IMR-90 (cell line): ENCODE measurements around the gene ABCA8. TPM values are rescaled to one million over a fixed set of nuclear protein-coding genes. Genes with fewer than 3 reads are reported as not detected.

Source experiments
- ATAC-seq: fragments of 200-7000 bp; cut with Tn5 transposase; 2 replicates; pipeline ENCODE4 v1.9.1; 2020; ENCODE audit warnings: low read depth, mild to moderate bottlenecking, moderate library complexity
- BruUV-seq: library from RNA; stranded (reverse); fragments of 400-500 nt; replicated peaks from 2 replicates; lab custom pipeline; 2021; lab: Mats Ljungman, UMichigan
- CTCF ChIA-PET: fragments of 300-600 bp; formaldehyde crosslinking; extraction: SDS; loops from one replicate; lab custom pipeline; 2021; ENCODE audit warnings: antibody characterized with exemption; lab: Yijun Ruan, JAX
- POLR2A ChIA-PET: fragments of 300-600 bp; sonication (Branson Sonifier 250); formaldehyde crosslinking; loops from one replicate; lab custom pipeline; 2022; ENCODE audit warnings: antibody characterized with exemption; ENCODE audit not compliant: unreplicated experiment; lab: Charles Lee
- DNase-seq: peaks from one replicate; pipeline ENCODE4 v3.0.0; 2013
- H2AFZ ChIP-seq: replicated peaks from 2 replicates; pipeline ENCODE3; 2013; ENCODE audit warnings: low read length, mild to moderate bottlenecking; ENCODE audit not compliant: poor library complexity
- H2AK5ac ChIP-seq: 2 replicates; pipeline ENCODE4 v1.6.1; 2013; ENCODE audit warnings: low read depth, low read length, inconsistent platforms
- H2AK9ac ChIP-seq: replicated peaks from 2 replicates; pipeline ENCODE3; 2013; ENCODE audit warnings: mild to moderate bottlenecking, low read depth, low read length, moderate library complexity; ENCODE audit not compliant: poor library complexity
- H2BK120ac ChIP-seq: 2 replicates; pipeline ENCODE4 v1.6.1; 2013; ENCODE audit warnings: low read depth, low read length, inconsistent platforms
- H2BK15ac ChIP-seq: 3 replicates; pipeline ENCODE4 v1.6.1; 2013; ENCODE audit warnings: low read depth, low read length, inconsistent platforms
- H2BK20ac ChIP-seq: 2 replicates; pipeline ENCODE4 v1.6.1; 2013; ENCODE audit warnings: low read depth, mild to moderate bottlenecking, inconsistent platforms, low read length, moderate library complexity
- H2BK5ac ChIP-seq: 2 replicates; pipeline ENCODE4 v1.6.1; 2013; ENCODE audit warnings: mild to moderate bottlenecking, low read depth, low read length, inconsistent platforms; ENCODE audit not compliant: poor library complexity, severe bottlenecking
- H3K14ac ChIP-seq: replicated peaks from 2 replicates; pipeline ENCODE4 v1.6.1; 2013; ENCODE audit warnings: low read depth, low read length, inconsistent platforms
- H3K18ac ChIP-seq: 2 replicates; pipeline ENCODE4 v1.6.1; 2013; ENCODE audit warnings: low read depth, low read length, control low read depth
- H3K23ac ChIP-seq: 2 replicates; pipeline ENCODE4 v1.6.1; 2013; ENCODE audit warnings: low read depth, low read length, inconsistent platforms
- H3K27ac ChIP-seq: 2 replicates; pipeline ENCODE4 v1.5.1; 2013; ENCODE audit warnings: mild to moderate bottlenecking, control low read depth, low read length; ENCODE audit not compliant: insufficient read depth
- H3K27me3 ChIP-seq: 2 replicates; pipeline ENCODE4 v1.6.1; 2013; ENCODE audit warnings: low read length; ENCODE audit not compliant: control insufficient read depth, insufficient read depth
- H3K36me3 ChIP-seq: 2 replicates; pipeline ENCODE4 v1.6.1; 2013; ENCODE audit warnings: low read length, mixed read lengths; ENCODE audit not compliant: control insufficient read depth, insufficient read depth
- H3K4ac ChIP-seq: 2 replicates; pipeline ENCODE4 v1.6.1; 2013; ENCODE audit warnings: low read depth, low read length, inconsistent platforms
- H3K4me1 ChIP-seq: 2 replicates; pipeline ENCODE4 v1.6.1; 2013; ENCODE audit warnings: low read length, mixed read lengths; ENCODE audit not compliant: control insufficient read depth, insufficient read depth
- H3K4me2 ChIP-seq: 2 replicates; pipeline ENCODE4 v1.6.1; 2013; ENCODE audit warnings: low read depth, mild to moderate bottlenecking, control low read depth, low read length, moderate library complexity
- H3K4me3 ChIP-seq: 2 replicates; pipeline ENCODE4 v1.5.1; 2013; ENCODE audit warnings: low read depth, mild to moderate bottlenecking, control low read depth, low read length, moderate library complexity; ENCODE audit not compliant: insufficient read depth
- H3K56ac ChIP-seq: 2 replicates; pipeline ENCODE4 v1.6.1; 2013; ENCODE audit warnings: low read length, inconsistent platforms; ENCODE audit not compliant: insufficient read depth; ENCODE audit errors: extremely low read depth
- H3K79me1 ChIP-seq, 2 experiments: 2 replicates each; pipeline ENCODE4 v1.6.1; 2013; ENCODE audit warnings: low read length in 2 of 2, inconsistent platforms in 1 of 2, low read depth in 1 of 2
- H3K9ac ChIP-seq: 2 replicates; pipeline ENCODE4 v1.6.1; 2013; ENCODE audit warnings: low read depth, low read length, control low read depth
- H3K9me1 ChIP-seq: 2 replicates; pipeline ENCODE4 v1.6.1; 2013; ENCODE audit warnings: low read length, inconsistent platforms; ENCODE audit not compliant: insufficient read depth
- H3K9me3 ChIP-seq: 2 replicates; pipeline ENCODE4 v1.6.1; 2013; ENCODE audit warnings: low read length; ENCODE audit not compliant: control insufficient read depth, insufficient read depth
- H4K20me1 ChIP-seq: 2 replicates; pipeline ENCODE4 v1.6.1; 2013; ENCODE audit warnings: low read length, inconsistent platforms; ENCODE audit not compliant: insufficient read depth
- H4K5ac ChIP-seq: 2 replicates; pipeline ENCODE4 v1.6.1; 2013; ENCODE audit warnings: mild to moderate bottlenecking, low read depth, low read length, control low read depth
- H4K8ac ChIP-seq, 2 experiments: 2 replicates each; pipeline ENCODE4 v1.6.1; 2013; ENCODE audit warnings: low read depth in 2 of 2, low read length in 2 of 2, control low read depth in 1 of 2, inconsistent platforms in 1 of 2
- H4K91ac ChIP-seq: 2 replicates; pipeline ENCODE4 v1.6.1; 2013; ENCODE audit warnings: low read depth, low read length, inconsistent platforms; ENCODE audit not compliant: insufficient read depth
- BHLHE40 ChIP-seq: fragments of 150-350 bp; IDR thresholded peaks from 2 replicates; pipeline ENCODE4 v1.6.1; 2016; ENCODE audit warnings: mild to moderate bottlenecking, low read depth, low read length
- CEBPB ChIP-seq: IDR thresholded peaks from 2 replicates; pipeline ENCODE4 v1.6.1; 2012; ENCODE audit warnings: low read depth, low read length, improper control_type of control experiment
- CHD1 ChIP-seq: IDR thresholded peaks from 2 replicates; pipeline ENCODE4 v1.6.1; 2012; ENCODE audit warnings: low read depth, low read length, improper control_type of control experiment
- ELK1 ChIP-seq: fragments of 150-350 bp; IDR thresholded peaks from 2 replicates; pipeline ENCODE4 v1.6.1; 2016; ENCODE audit warnings: low read depth, mild to moderate bottlenecking, low read length, moderate library complexity, borderline replicate concordance
- FOS ChIP-seq: fragments of 150-350 bp; IDR thresholded peaks from 2 replicates; pipeline ENCODE4 v1.6.1; 2016; ENCODE audit warnings: low read depth, low read length
- MAFK ChIP-seq: IDR thresholded peaks from 2 replicates; pipeline ENCODE4 v1.6.1; 2012; ENCODE audit warnings: low read depth, low read length, improper control_type of control experiment
- MAZ ChIP-seq: IDR thresholded peaks from 2 replicates; pipeline ENCODE4 v1.6.1; 2012; ENCODE audit warnings: low read depth, mild to moderate bottlenecking, low read length, improper control_type of control experiment, moderate library complexity, borderline replicate concordance
- MXI1 ChIP-seq: IDR thresholded peaks from 2 replicates; pipeline ENCODE4 v1.6.1; 2012; ENCODE audit warnings: low read depth, mild to moderate bottlenecking, low read length, moderate library complexity, borderline replicate concordance
- POLR2A ChIP-seq: IDR thresholded peaks from 2 replicates; pipeline ENCODE4 v1.6.1; 2012; ENCODE audit warnings: mild to moderate bottlenecking, low read depth, low read length
- RAD21 ChIP-seq: IDR thresholded peaks from 2 replicates; pipeline ENCODE4 v1.6.1; 2012; ENCODE audit warnings: low read length, improper control_type of control experiment
- RCOR1 ChIP-seq: IDR thresholded peaks from 2 replicates; pipeline ENCODE4 v1.6.1; 2012; ENCODE audit warnings: mild to moderate bottlenecking, low read length, improper control_type of control experiment; ENCODE audit not compliant: insufficient replicate concordance
- SMC3 ChIP-seq: fragments of 150-350 bp; IDR thresholded peaks from 2 replicates; pipeline ENCODE4 v1.6.1; 2016; ENCODE audit warnings: low read depth, mild to moderate bottlenecking, antibody characterized with exemption, low read length, moderate library complexity
- WGBS, 2 experiments: methylation state at CpG; one replicate each; pipeline versions ENCODE4 v1.1.5 to v1.1.7; 2013; ENCODE audit warnings: missing lambda C conversion rate in 2 of 2; ENCODE audit not compliant: insufficient read length in 1 of 2; ENCODE audit errors: extremely low coverage in 2 of 2; 5-methylcytosine and 5-hydroxymethylcytosine counted together
- dilution Hi-C: fragments of 300-500 bp; cut with HindIII; formaldehyde crosslinking; loops from one replicate; pipeline ENCODE4 v1.14.3; 2018; ENCODE audit warnings: low sequenced_read_pairs; ENCODE audit not compliant: unreplicated experiment
- in situ Hi-C: fragments of 300-500 bp; cut with MboI; formaldehyde crosslinking; loops from 3 replicates; pipeline ENCODE4 v1.14.3; 2019; ENCODE audit warnings: low sequenced_read_pairs, inconsistent platforms, mixed read lengths
- intact Hi-C: fragments of 100-400 bp; cut with micrococcal nuclease; formaldehyde crosslinking; loops from 2 replicates; pipeline ENCODE4 v1.10.0; 2022
- polyA plus RNA-seq, 3 experiments: library from polyadenylated mRNA; depleted of rRNA; stranded (reverse); fragments of >200 nt; gene quantifications; 2 replicates each; pipeline ENCODE4 v1.2.3, GENCODE V29; 2012; ENCODE audit warnings: low replicate concordance in 1 of 3
- total RNA-seq: library from RNA; depleted of rRNA; stranded (reverse); fragments of >200 nt; gene quantifications from 2 replicates; pipeline ENCODE4 v1.2.3, GENCODE V29; 2012
- TF ChIP-seq, protein P1 (sequence below): conservative IDR thresholded peaks from 2 replicates; pipeline ENCODE4 v1.5.1; 2012; ENCODE audit warnings: mild to moderate bottlenecking, low read depth, low read length, improper control_type of control experiment
- TF ChIP-seq, protein P2 (sequence below): fragments of 150-350 bp; IDR thresholded peaks from 2 replicates; pipeline ENCODE4 v1.6.1; 2017; ENCODE audit warnings: mild to moderate bottlenecking, antibody characterized with exemption, low read length, low read depth

ABCA8 gene
- total and polyA plus RNA-seq, 2 of the 4 experiments (the other 2 are of a cell fraction) = 1.8 TPM

DNA sequence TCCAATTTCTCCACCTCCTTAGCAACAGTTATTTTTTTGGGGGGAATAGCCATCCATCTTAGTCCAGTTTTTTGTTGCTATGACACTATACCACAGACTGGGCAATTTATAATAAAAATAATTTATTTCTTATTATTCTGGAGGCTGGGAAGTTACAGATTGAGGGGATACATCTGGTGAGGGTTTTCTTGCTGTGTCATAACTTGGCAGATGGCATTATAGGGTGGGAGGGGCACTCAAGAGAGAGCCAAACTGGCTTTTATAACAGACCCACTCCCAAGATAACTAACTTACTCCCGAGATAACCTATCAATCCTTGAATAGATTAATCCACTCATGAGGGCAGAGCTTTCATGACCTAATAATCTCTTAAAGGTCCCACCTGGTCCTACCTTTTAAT is 84.2 kb downstream of the ABCA8 start:
- Histone ChIP-seq H4K20me1 (no peaks in the 10 kb centered on the region), H3K27ac (no peak overlapping the region), H3K18ac (no peak overlapping the region), H3K56ac (no peak overlapping the region), H3K23ac (no peak overlapping the region), H4K5ac (no peak overlapping the region), H2AK5ac (no peak overlapping the region), H3K79me1 (no peaks in the 10 kb centered on the region), H2BK15ac (no peak overlapping the region), H3K4me2 (no peak overlapping the region), H2AK9ac (no peak overlapping the region), H2BK5ac (no peak overlapping the region), H3K14ac (no peak overlapping the region), H2BK120ac (no peak overlapping the region), H4K91ac (no peak overlapping the region), H2AFZ (no peak overlapping the region), H3K9me1 (no peaks in the 10 kb centered on the region), H3K4me3 (no peak overlapping the region), H3K9me3 (no peaks in the 10 kb centered on the region), H3K4ac (no peak overlapping the region), H3K36me3 (no peaks in the 10 kb centered on the region; the same call in 1 of the 2 replicates), H3K4me1 (no peaks in the 10 kb centered on the region), H3K27me3 (no peaks in the 10 kb centered on the region), H4K8ac (no peak overlapping the region), H3K9ac (no peak overlapping the region), H2BK20ac (no peak overlapping the region)
- intact Hi-C loops = no loop called here
- no peak for ATAC-seq
- CTCF ChIA-PET = no interaction called here
- no peak for DNase-seq
- WGBS, 2 experiments = no CpG with 5 or more reads among the region's 1 CpG
- POLR2A ChIA-PET = no interaction called here
- BruUV-seq = no TSS peak
- TF ChIP-seq MAZ (no peak), MXI1 (no peak), RCOR1 (no peak), BHLHE40 (no peak), ELK1 (no peak), FOS (no peak), MAFK (no peak), CHD1 (no peak), CEBPB (no peak), POLR2A (no peak), SMC3 (no peak), RAD21 (no peak)
- TF ChIP-seq, protein P1, sequence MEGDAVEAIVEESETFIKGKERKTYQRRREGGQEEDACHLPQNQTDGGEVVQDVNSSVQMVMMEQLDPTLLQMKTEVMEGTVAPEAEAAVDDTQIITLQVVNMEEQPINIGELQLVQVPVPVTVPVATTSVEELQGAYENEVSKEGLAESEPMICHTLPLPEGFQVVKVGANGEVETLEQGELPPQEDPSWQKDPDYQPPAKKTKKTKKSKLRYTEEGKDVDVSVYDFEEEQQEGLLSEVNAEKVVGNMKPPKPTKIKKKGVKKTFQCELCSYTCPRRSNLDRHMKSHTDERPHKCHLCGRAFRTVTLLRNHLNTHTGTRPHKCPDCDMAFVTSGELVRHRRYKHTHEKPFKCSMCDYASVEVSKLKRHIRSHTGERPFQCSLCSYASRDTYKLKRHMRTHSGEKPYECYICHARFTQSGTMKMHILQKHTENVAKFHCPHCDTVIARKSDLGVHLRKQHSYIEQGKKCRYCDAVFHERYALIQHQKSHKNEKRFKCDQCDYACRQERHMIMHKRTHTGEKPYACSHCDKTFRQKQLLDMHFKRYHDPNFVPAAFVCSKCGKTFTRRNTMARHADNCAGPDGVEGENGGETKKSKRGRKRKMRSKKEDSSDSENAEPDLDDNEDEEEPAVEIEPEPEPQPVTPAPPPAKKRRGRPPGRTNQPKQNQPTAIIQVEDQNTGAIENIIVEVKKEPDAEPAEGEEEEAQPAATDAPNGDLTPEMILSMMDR = no peak
- TF ChIP-seq, protein P2, sequence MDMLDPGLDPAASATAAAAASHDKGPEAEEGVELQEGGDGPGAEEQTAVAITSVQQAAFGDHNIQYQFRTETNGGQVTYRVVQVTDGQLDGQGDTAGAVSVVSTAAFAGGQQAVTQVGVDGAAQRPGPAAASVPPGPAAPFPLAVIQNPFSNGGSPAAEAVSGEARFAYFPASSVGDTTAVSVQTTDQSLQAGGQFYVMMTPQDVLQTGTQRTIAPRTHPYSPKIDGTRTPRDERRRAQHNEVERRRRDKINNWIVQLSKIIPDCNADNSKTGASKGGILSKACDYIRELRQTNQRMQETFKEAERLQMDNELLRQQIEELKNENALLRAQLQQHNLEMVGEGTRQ = no peak
- in situ Hi-C loops = no loop called here
- dilution Hi-C loops = no loop called here
